Caco-2 (cell line): Measurements from ENCODE around the gene HECA. TPM values are rescaled to one million over a fixed set of nuclear protein-coding genes. Genes with fewer than 3 reads are reported as not detected.

ENCODE experiments used
- BruUV-seq: library from RNA; stranded (reverse); fragments of 400-500 nt; replicated peaks from 2 replicates; lab custom pipeline; 2021; lab: Mats Ljungman, UMichigan
- CTCF ChIA-PET: fragments of 300-600 bp; sonication (Branson Sonifier 250); formaldehyde crosslinking; loops from one replicate; lab custom pipeline; 2022; ENCODE audit warnings: antibody characterized with exemption; lab: Charles Lee
- POLR2A ChIA-PET: fragments of 300-600 bp; sonication (Branson Sonifier 250); formaldehyde crosslinking; loops from one replicate; lab custom pipeline; 2022; ENCODE audit warnings: antibody characterized with exemption; lab: Charles Lee
- DNase-seq, 2 experiments: peaks; one replicate each; pipeline versions ENCODE4 v3.0.0 to v3.0.0-alpha.2; 2020 to 2022
- H3K27me3 ChIP-seq: replicated peaks from 2 replicates; pipeline ENCODE4 v1.6.0; 2011; ENCODE audit warnings: low read length; ENCODE audit not compliant: control insufficient read depth, insufficient read depth
- H3K36me3 ChIP-seq: 2 replicates; pipeline ENCODE4 v1.5.1; 2011; ENCODE audit warnings: low read length; ENCODE audit not compliant: control insufficient read depth, insufficient read depth
- H3K4me1 ChIP-seq: fragments of 250-450 bp; sonication (Bioruptor Pico); 2 replicates; pipeline ENCODE4 v1.5.1; 2020; ENCODE audit warnings: mild to moderate bottlenecking
- H3K4me3 ChIP-seq: 2 replicates; pipeline ENCODE4 v1.5.1; 2011; ENCODE audit warnings: low read depth, mild to moderate bottlenecking, control low read depth, low read length
- H3K9me3 ChIP-seq: fragments of 250-450 bp; sonication (Bioruptor Pico); 2 replicates; pipeline ENCODE4 v1.5.1; 2020; ENCODE audit warnings: mild to moderate bottlenecking, moderate library complexity
- H3K27ac Mint-ChIP-seq: one replicate; pipeline ENCODE4 v1.8.0; 2022; ENCODE audit warnings: mixed read lengths; ENCODE audit not compliant: unreplicated experiment
- H3K27me3 Mint-ChIP-seq: one replicate; pipeline ENCODE4 v1.8.0; 2022; ENCODE audit warnings: mixed read lengths; ENCODE audit not compliant: insufficient read depth, unreplicated experiment
- H3K36me3 Mint-ChIP-seq: one replicate; pipeline ENCODE4 v1.8.0; 2022; ENCODE audit warnings: mild to moderate bottlenecking, mixed read lengths; ENCODE audit not compliant: insufficient read depth, unreplicated experiment
- H3K4me1 Mint-ChIP-seq: one replicate; pipeline ENCODE4 v1.8.0; 2022; ENCODE audit warnings: low read depth, mixed read lengths; ENCODE audit not compliant: unreplicated experiment
- H3K4me3 Mint-ChIP-seq: one replicate; pipeline ENCODE4 v1.8.0; 2022; ENCODE audit warnings: mild to moderate bottlenecking, moderate library complexity, mixed read lengths; ENCODE audit not compliant: unreplicated experiment
- H3K9me3 Mint-ChIP-seq: one replicate; pipeline ENCODE4 v1.8.0; 2022; ENCODE audit warnings: mixed read lengths; ENCODE audit not compliant: unreplicated experiment
- CTCF ChIP-seq, 2 experiments: fragments of 200-600 bp in 1 of 2; IDR thresholded peaks; 1 replicate in 1 of 2; 2 replicates in 1 of 2; pipeline versions ENCODE4 v1.5.1 to v1.8.0; 2011 to 2022; ENCODE audit warnings: antibody characterized with exemption in 1 of 2, control low read depth in 1 of 2, inconsistent platforms in 1 of 2, low read depth in 1 of 2, low read length in 1 of 2, mild to moderate bottlenecking in 1 of 2, moderate library complexity in 1 of 2; ENCODE audit not compliant: insufficient read depth in 1 of 2, severe bottlenecking in 1 of 2, unreplicated experiment in 1 of 2
- intact Hi-C: fragments of 100-400 bp; cut with micrococcal nuclease; formaldehyde crosslinking; loops from one replicate; pipeline ENCODE4 v1.10.0; 2022; ENCODE audit not compliant: unreplicated experiment
- total RNA-seq: library from RNA; stranded (reverse); gene quantifications from 2 replicates; pipeline ENCODE4 v1.2.3, GENCODE V29; 2022

Gene HECA
- total RNA-seq, 1 experiment from 2014 or later = 4.9 TPM

DNA sequence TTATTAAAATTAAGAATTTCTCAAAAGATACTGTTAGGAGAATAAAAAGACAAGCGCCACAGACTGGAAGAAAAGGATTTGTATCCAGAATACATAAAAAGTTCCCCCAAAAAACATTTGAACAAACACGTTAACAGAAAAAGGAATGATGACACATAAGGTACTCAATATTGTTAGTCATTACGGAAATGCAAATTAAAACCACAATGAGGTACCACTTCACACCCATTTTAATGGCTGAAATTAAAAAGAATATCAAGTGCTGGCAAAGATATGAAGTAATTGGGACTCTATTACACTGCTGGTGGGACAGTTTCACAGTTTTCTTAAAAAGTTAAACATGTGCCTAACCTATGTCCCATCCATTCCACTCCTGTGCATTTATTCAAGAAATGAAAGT lies 51.4 kb downstream of the HECA start:
- H3K4me3 Mint-ChIP-seq = no peak overlapping the region
- intact Hi-C loops = no loop called here
- Histone ChIP-seq H3K4me1 (no peaks in the 10 kb centered on the region), H3K36me3 (no peaks in the 10 kb centered on the region), H3K9me3 (no peaks in the 10 kb centered on the region), H3K27me3 (no peaks in the 10 kb centered on the region), H3K4me3 (no peak overlapping the region)
- H3K36me3 Mint-ChIP-seq = no peaks in the 10 kb centered on the region
- no peaks in the 10 kb centered on the region for H3K4me1 Mint-ChIP-seq
- POLR2A ChIA-PET = no interaction called here
- no peaks in the 10 kb centered on the region for H3K27me3 Mint-ChIP-seq
- DNase-seq = no peak
- TF ChIP-seq CTCF (IDR thresholded peaks at IDR 0.05; ENCODE audit: insufficient read depth in 1 of 2, low read depth in 1 of 2, low read length in 1 of 2, severe bottlenecking in 1 of 2, unreplicated experiment in 1 of 2) = no peak
- CTCF ChIA-PET = no interaction called here
- BruUV-seq = no TSS peak
- H3K27ac Mint-ChIP-seq = no peak overlapping the region
- no peaks in the 10 kb centered on the region for H3K9me3 Mint-ChIP-seq

DNA sequence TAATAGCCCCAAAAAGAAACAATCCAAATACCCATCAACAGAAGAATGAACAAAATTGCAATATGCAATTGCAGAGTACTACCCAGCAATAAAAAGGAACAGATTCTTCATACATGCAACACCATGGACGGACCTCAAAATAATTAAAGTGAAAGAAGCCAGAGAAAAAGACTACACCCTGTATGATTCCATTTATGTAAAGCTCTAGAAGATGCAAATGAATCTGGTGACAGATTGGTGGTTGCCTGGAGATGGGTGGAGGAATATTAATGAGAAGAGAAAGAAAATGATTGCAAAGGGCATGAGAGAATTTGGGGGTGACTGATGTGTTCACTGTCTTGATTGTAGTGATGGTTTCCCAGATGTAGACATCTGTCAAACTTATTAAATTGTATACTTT lies 51.8 kb downstream of the HECA start:
- intact Hi-C loops = no loop called here
- Histone ChIP-seq H3K9me3 (no peaks in the 10 kb centered on the region), H3K27me3 (no peaks in the 10 kb centered on the region), H3K4me1 (no peaks in the 10 kb centered on the region), H3K4me3 (no peak overlapping the region), H3K36me3 (no peaks in the 10 kb centered on the region)
- Mint-ChIP-seq H3K27ac (no peak overlapping the region), H3K4me1 (no peaks in the 10 kb centered on the region), H3K9me3 (no peaks in the 10 kb centered on the region), H3K27me3 (no peaks in the 10 kb centered on the region), H3K4me3 (no peak overlapping the region), H3K36me3 (no peaks in the 10 kb centered on the region)
- ChIA-PET CTCF (no interaction called here), POLR2A (no interaction called here)
- TF ChIP-seq CTCF (IDR thresholded peaks at IDR 0.05; ENCODE audit: insufficient read depth in 1 of 2, low read depth in 1 of 2, low read length in 1 of 2, severe bottlenecking in 1 of 2, unreplicated experiment in 1 of 2) = no peak
- BruUV-seq = no TSS peak
- no peak for DNase-seq

DNA sequence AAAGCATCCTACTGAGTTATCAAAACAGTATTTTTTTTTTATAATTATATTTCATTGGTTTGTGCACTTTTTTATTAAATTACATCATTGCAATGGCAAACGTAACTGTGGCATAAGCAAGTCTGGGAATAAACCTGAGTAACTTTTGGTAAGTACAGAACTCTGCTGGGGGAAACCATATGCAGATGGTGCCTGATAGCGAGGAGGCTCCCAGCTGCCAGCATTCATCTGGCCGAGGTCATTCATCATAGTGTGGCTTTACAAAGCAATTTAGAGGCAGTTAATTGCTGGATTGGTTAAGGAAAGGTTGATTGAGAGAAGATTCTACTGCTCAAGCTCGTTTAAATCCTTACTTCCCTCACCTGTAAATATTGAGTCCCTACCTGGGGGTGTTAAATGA lies 52.6 kb downstream of the HECA start:
- Mint-ChIP-seq H3K9me3 (no peaks in the 10 kb centered on the region), H3K27ac (no peak overlapping the region), H3K27me3 (no peaks in the 10 kb centered on the region), H3K36me3 (no peaks in the 10 kb centered on the region), H3K4me1 (no peaks in the 10 kb centered on the region), H3K4me3 (no peak overlapping the region)
- H3K36me3 ChIP-seq = no peaks in the 10 kb centered on the region
- H3K4me1 ChIP-seq = no peaks in the 10 kb centered on the region
- intact Hi-C loops = no loop called here
- no peaks in the 10 kb centered on the region for H3K27me3 ChIP-seq
- H3K4me3 ChIP-seq = no peak overlapping the region
- BruUV-seq = no TSS peak
- no peak for TF ChIP-seq CTCF (IDR thresholded peaks at IDR 0.05; ENCODE audit: insufficient read depth in 1 of 2, low read depth in 1 of 2, low read length in 1 of 2, severe bottlenecking in 1 of 2, unreplicated experiment in 1 of 2)
- no peaks in the 10 kb centered on the region for H3K9me3 ChIP-seq
- POLR2A ChIA-PET = no interaction called here
- DNase-seq = no peak
- CTCF ChIA-PET = no interaction called here
